IPS-20b (cell line): Measurements from ENCODE around the gene PDE8B.

Source experiments
- H3K27ac ChIP-seq: one replicate; pipeline ENCODE4 v1.5.1; 2013; ENCODE audit warnings: low read length
- H3K27me3 ChIP-seq: 2 replicates; pipeline ENCODE4 v1.6.1; 2013; ENCODE audit warnings: mild to moderate bottlenecking, low read length, inconsistent platforms; ENCODE audit not compliant: insufficient read depth
- H3K36me3 ChIP-seq: 2 replicates; pipeline ENCODE4 v1.6.1; 2013; ENCODE audit warnings: low read depth, mild to moderate bottlenecking, inconsistent platforms, low read length, moderate library complexity; ENCODE audit not compliant: insufficient read depth
- H3K4me1 ChIP-seq: 2 replicates; pipeline ENCODE4 v1.6.1; 2013; ENCODE audit warnings: mild to moderate bottlenecking, control low read depth, inconsistent platforms, low read length, moderate library complexity; ENCODE audit not compliant: insufficient read depth
- H3K4me3 ChIP-seq: 2 replicates; pipeline ENCODE4 v1.5.1; 2013; ENCODE audit warnings: mild to moderate bottlenecking, low read length, inconsistent platforms
- H3K9ac ChIP-seq: 2 replicates; pipeline ENCODE4 v1.6.1; 2013; ENCODE audit warnings: low read depth, mild to moderate bottlenecking, inconsistent platforms, low read length, moderate library complexity
- H3K9me3 ChIP-seq: 2 replicates; pipeline ENCODE4 v1.6.1; 2013; ENCODE audit warnings: mild to moderate bottlenecking, low read depth, low read length, inconsistent platforms; ENCODE audit not compliant: insufficient read depth

Gene PDE8B

GRCh38 chr5:77318060-77318459 is 107.6 kb downstream of the PDE8B start:
- H3K27me3 ChIP-seq = no peaks in the 10 kb centered on the region
- no peak overlapping the region for H3K27ac ChIP-seq
- H3K36me3 ChIP-seq = no peaks in the 10 kb centered on the region
- no peak overlapping the region for H3K9ac ChIP-seq
- peaks cover 14% of the 10 kb centered on the region; the same call in 1 of the 2 replicates for H3K4me1 ChIP-seq
- H3K9me3 ChIP-seq = no peaks in the 10 kb centered on the region
- H3K4me3 ChIP-seq = no peak overlapping the region

- no peaks in the 10 kb centered on the region for H3K9me3 ChIP-seq
- H3K4me1 ChIP-seq = peaks cover 14% of the 10 kb centered on the region; the same call in 1 of the 2 replicates
- H3K4me3 ChIP-seq = no peak overlapping the region
- no peaks in the 10 kb centered on the region for H3K27me3 ChIP-seq
- H3K36me3 ChIP-seq = no peaks in the 10 kb centered on the region
- H3K9ac ChIP-seq = no peak overlapping the region
- H3K27ac ChIP-seq = no peak overlapping the region
Observed at GRCh38 chr5:77319117-77319804, 108.8 kb downstream of the PDE8B start.

GRCh38 chr5:77321793-77322394 is 111.4 kb downstream of the PDE8B start:
- Histone ChIP-seq H3K4me1 (peaks cover 14% of the 10 kb centered on the region; the same call in 1 of the 2 replicates), H3K9me3 (no peaks in the 10 kb centered on the region), H3K4me3 (no peak overlapping the region; the same call in 1 of the 2 replicates), H3K36me3 (no peaks in the 10 kb centered on the region), H3K9ac (no peak overlapping the region), H3K27me3 (no peaks in the 10 kb centered on the region), H3K27ac (no peak overlapping the region)

GRCh38 chr5:77322406-77322805 is 111.9 kb downstream of the PDE8B start:
- Histone ChIP-seq H3K9ac (no peak overlapping the region), H3K4me1 (peaks cover 14% of the 10 kb centered on the region; the same call in 1 of the 2 replicates), H3K4me3 (no peak overlapping the region; the same call in 1 of the 2 replicates), H3K9me3 (no peaks in the 10 kb centered on the region), H3K36me3 (no peaks in the 10 kb centered on the region), H3K27me3 (no peaks in the 10 kb centered on the region), H3K27ac (no peak overlapping the region)

GRCh38 chr5:77325921-77326541 is 115.6 kb downstream of the PDE8B start:
- H3K27me3 ChIP-seq = no peaks in the 10 kb centered on the region
- no peaks in the 10 kb centered on the region for H3K9me3 ChIP-seq
- H3K9ac ChIP-seq = no peak overlapping the region
- peaks cover 14% of the 10 kb centered on the region; the same call in 1 of the 2 replicates for H3K4me1 ChIP-seq
- no peak overlapping the region for H3K27ac ChIP-seq
- no peaks in the 10 kb centered on the region for H3K36me3 ChIP-seq
- H3K4me3 ChIP-seq = no peak overlapping the region

- H3K27ac ChIP-seq = no peak overlapping the region
Observed at GRCh38 chr5:77326986-77327734, 116.7 kb downstream of the PDE8B start.

GRCh38 chr5:77328930-77329647 is 118.6 kb downstream of the PDE8B start:
- no peaks in the 10 kb centered on the region for H3K9me3 ChIP-seq
- no peaks in the 10 kb centered on the region for H3K27me3 ChIP-seq
- peaks cover 11% of the 10 kb centered on the region for H3K4me1 ChIP-seq
- H3K4me3 ChIP-seq = no peak overlapping the region
- H3K27ac ChIP-seq = no peak overlapping the region
- H3K9ac ChIP-seq = no peak overlapping the region
- H3K36me3 ChIP-seq = no peaks in the 10 kb centered on the region

More at GRCh38 chr5:77326986-77327734, 116.7 kb downstream of the PDE8B start:
- Histone ChIP-seq H3K9ac (no peak overlapping the region), H3K9me3 (no peaks in the 10 kb centered on the region), H3K4me3 (no peak overlapping the region), H3K4me1 (peaks cover 8% of the 10 kb centered on the region; the same call in 1 of the 2 replicates), H3K27me3 (no peaks in the 10 kb centered on the region), H3K36me3 (no peaks in the 10 kb centered on the region)

GRCh38 chr5:77329664-77330430 is 119.4 kb downstream of the PDE8B start:
- Histone ChIP-seq H3K27ac (no peak overlapping the region), H3K9me3 (no peaks in the 10 kb centered on the region), H3K36me3 (no peaks in the 10 kb centered on the region), H3K4me3 (no peak overlapping the region), H3K9ac (no peak overlapping the region), H3K27me3 (no peaks in the 10 kb centered on the region), H3K4me1 (peaks cover 15% of the 10 kb centered on the region)

GRCh38 chr5:77333036-77333435 is 122.6 kb downstream of the PDE8B start:
- Histone ChIP-seq H3K36me3 (no peaks in the 10 kb centered on the region), H3K9ac (no peak overlapping the region), H3K4me3 (no peak overlapping the region), H3K27ac (no peak overlapping the region), H3K9me3 (no peaks in the 10 kb centered on the region), H3K27me3 (no peaks in the 10 kb centered on the region), H3K4me1 (peaks cover 21% of the 10 kb centered on the region)

GRCh38 chr5:77333451-77334123 is 123.1 kb downstream of the PDE8B start:
- Histone ChIP-seq H3K4me3 (no peak overlapping the region), H3K27me3 (no peaks in the 10 kb centered on the region), H3K9ac (no peak overlapping the region), H3K4me1 (peaks cover 21% of the 10 kb centered on the region), H3K9me3 (no peaks in the 10 kb centered on the region), H3K36me3 (no peaks in the 10 kb centered on the region), H3K27ac (no peak overlapping the region)
